Ishikawa (cell line): ENCODE results near the gene GALNT14.

ENCODE experiments used
- CEBPB ChIP-seq: IDR thresholded peaks from 2 replicates; pipeline ENCODE4 v1.6.1; 2012
- USF1 ChIP-seq: IDR thresholded peaks from 2 replicates; pipeline ENCODE4 v1.6.1; 2012

- TF ChIP-seq CEBPB (no peak), USF1 (no peak)
Observed at GRCh38 chr2:31013301-31013700, 124.9 kb downstream of the GALNT14 start.
